Renal cortex interstitium (tissue), 15 donors: ENCODE results near the gene STT3B. TPM values are rescaled to one million over a fixed set of nuclear protein-coding genes. Genes with fewer than 3 reads are reported as not detected.
"Not testable (repeated sequence)": the region's sequence is repeated elsewhere in the genome, so short reads cannot be mapped to it uniquely, and the experiment has no call there.

Experiments
- DNase-seq, 11 donors: peaks; one replicate each; pipeline ENCODE4 v3.0.0-alpha.2; 2013; ENCODE audit warnings: low read depth in 9 of 11, low spot score in 4 of 11; ENCODE audit errors: extremely low read depth in 1 of 11
- long read RNA-seq, 16 experiments: transcript quantifications; one replicate each; lab custom pipeline, GENCODE V29; 2026
- polyA plus RNA-seq, 3 donors: library from polyadenylated mRNA; unstranded; fragments of 120-200 nt; gene quantifications; one replicate each; pipeline ENCODE4 v1.2.1, GENCODE V29; 2013; ENCODE audit not compliant: insufficient read length in 3 of 3

Gene STT3B
- 100 to 1,000 TPM; 190 to 193 (median 191) TPM for polyA plus RNA-seq
- long read RNA-seq, donor 1, full-length matches to known transcripts = 18 of 18 reads
- long read RNA-seq, donor 1, partial matches to known transcripts = 0 of 18 reads
- long read RNA-seq, donor 1, other reads (novel, unspliced or antisense) = 0 of 18 reads
- long read RNA-seq, donor 2, full-length matches to known transcripts = 9 of 46 reads
- long read RNA-seq, donor 2, partial matches to known transcripts = 37 of 46 reads
- long read RNA-seq, donor 2, other reads (novel, unspliced or antisense) = 0 of 46 reads
- long read RNA-seq, donor 3, full-length matches to known transcripts = 23 of 91 reads
- long read RNA-seq, donor 3, partial matches to known transcripts = 68 of 91 reads
- long read RNA-seq, donor 3, other reads (novel, unspliced or antisense) = 0 of 91 reads
- long read RNA-seq, donor 4, full-length matches to known transcripts = 15 of 30 reads
- long read RNA-seq, donor 4, partial matches to known transcripts = 15 of 30 reads
- long read RNA-seq, donor 4, other reads (novel, unspliced or antisense) = 0 of 30 reads
- long read RNA-seq, donor 5 = 0 reads
- long read RNA-seq, donor 6, full-length matches to known transcripts = 13 of 40 reads
- long read RNA-seq, donor 6, partial matches to known transcripts = 27 of 40 reads
- long read RNA-seq, donor 6, other reads (novel, unspliced or antisense) = 0 of 40 reads
- long read RNA-seq, donor 7, full-length matches to known transcripts = 14 of 19 reads
- long read RNA-seq, donor 7, partial matches to known transcripts = 5 of 19 reads
- long read RNA-seq, donor 7, other reads (novel, unspliced or antisense) = 0 of 19 reads
- long read RNA-seq, donor 8, full-length matches to known transcripts = 41 of 61 reads
- long read RNA-seq, donor 8, partial matches to known transcripts = 20 of 61 reads
- long read RNA-seq, donor 8, other reads (novel, unspliced or antisense) = 0 of 61 reads
- long read RNA-seq, donor 9, full-length matches to known transcripts = 13 of 35 reads
- long read RNA-seq, donor 9, partial matches to known transcripts = 22 of 35 reads
- long read RNA-seq, donor 9, other reads (novel, unspliced or antisense) = 0 of 35 reads
- long read RNA-seq, donor 10, full-length matches to known transcripts = 14 of 24 reads
- long read RNA-seq, donor 10, partial matches to known transcripts = 10 of 24 reads
- long read RNA-seq, donor 10, other reads (novel, unspliced or antisense) = 0 of 24 reads
- long read RNA-seq, donor 11, full-length matches to known transcripts = 9 of 20 reads
- long read RNA-seq, donor 11, partial matches to known transcripts = 11 of 20 reads
- long read RNA-seq, donor 11, other reads (novel, unspliced or antisense) = 0 of 20 reads
- long read RNA-seq, donor 12, full-length matches to known transcripts = 4 of 4 reads
- long read RNA-seq, donor 12, partial matches to known transcripts = 0 of 4 reads
- long read RNA-seq, donor 12, other reads (novel, unspliced or antisense) = 0 of 4 reads
- long read RNA-seq, donor 13, full-length matches to known transcripts = 38 of 64 reads
- long read RNA-seq, donor 13, partial matches to known transcripts = 26 of 64 reads
- long read RNA-seq, donor 13, other reads (novel, unspliced or antisense) = 0 of 64 reads
- long read RNA-seq, donor 14, full-length matches to known transcripts = 24 of 31 reads
- long read RNA-seq, donor 14, partial matches to known transcripts = 7 of 31 reads
- long read RNA-seq, donor 14, other reads (novel, unspliced or antisense) = 0 of 31 reads
- long read RNA-seq, donor 15, full-length matches to known transcripts = 9 of 18 reads
- long read RNA-seq, donor 15, partial matches to known transcripts = 9 of 18 reads
- long read RNA-seq, donor 15, other reads (novel, unspliced or antisense) = 0 of 18 reads
- long read RNA-seq, donor 16, full-length matches to known transcripts = 34 of 115 reads
- long read RNA-seq, donor 16, partial matches to known transcripts = 81 of 115 reads
- long read RNA-seq, donor 16, other reads (novel, unspliced or antisense) = 0 of 115 reads

DNA sequence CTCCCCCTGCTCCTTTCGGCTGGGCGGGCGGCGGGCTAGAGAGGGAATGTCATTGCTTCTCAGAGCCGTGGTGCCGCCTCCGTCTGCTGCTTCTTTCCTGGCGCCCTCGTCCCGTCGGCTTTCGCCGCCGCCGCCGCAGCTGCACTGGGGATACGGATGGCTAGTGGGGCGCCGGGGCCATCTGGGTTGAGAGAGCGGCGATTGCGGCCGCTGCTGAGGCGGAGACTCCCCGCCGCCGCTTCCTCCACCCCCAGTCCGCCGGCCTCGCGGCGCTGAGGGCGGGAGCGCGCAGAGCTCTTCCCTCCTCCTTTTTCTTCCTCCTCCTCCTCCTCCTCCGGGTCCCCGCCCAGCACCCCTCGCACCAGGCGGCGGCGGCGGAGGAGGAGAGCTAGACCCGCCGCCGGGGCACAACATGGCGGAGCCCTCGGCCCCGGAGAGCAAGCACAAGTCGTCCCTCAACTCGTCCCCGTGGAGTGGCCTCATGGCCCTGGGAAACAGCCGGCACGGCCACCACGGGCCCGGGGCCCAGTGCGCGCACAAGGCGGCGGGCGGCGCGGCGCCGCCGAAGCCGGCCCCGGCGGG lies at the start of gene STT3B:
Gene STT3B, plus strand, starts transcription at position 339 of the 582 bp plus-strand sequence. Its CDS starts 74 bp downstream, at position 413.
- DNase-seq = peak in 9 of 11 donors; percentile 59 to 81 (median 74)

DNA sequence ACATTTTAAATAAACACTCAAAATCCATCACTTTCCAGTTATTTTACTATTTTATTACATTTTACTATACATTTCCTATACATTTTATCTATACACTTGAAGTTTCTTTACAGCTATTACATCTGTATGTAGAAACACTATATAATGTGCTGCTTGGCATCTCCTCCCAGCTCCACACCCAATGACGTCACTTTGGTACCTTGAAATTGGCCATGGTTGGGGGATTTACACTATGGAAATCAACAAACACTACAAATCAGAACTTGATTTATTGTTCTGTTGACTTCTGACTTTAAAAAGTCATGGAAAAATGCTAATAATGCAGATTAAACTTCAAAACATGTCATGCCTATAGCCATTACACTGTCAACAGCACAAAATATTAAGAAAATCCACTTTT lies 48.9 kb upstream of the STT3B start:
- DNase-seq = no peak

DNA sequence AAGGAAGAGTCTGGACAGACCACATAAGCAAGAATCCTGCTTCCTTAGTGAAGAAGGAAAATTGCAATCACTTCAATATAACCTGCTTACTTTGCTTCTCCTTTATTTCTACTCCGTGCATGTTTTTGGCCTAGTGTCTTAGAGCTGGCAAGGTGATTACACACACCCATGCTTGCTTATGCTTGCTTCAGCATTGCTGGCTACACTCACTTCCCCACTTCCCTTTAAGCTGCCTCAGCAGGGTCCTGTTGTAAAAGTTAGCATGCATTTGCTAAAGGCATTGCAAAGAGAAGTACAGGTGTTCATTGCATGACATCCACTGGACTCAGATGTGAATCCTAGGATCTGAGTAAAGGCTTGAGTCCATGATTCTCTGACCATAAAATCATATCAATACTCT lies 47.5 kb upstream of the STT3B start:
- no peak for DNase-seq

DNA sequence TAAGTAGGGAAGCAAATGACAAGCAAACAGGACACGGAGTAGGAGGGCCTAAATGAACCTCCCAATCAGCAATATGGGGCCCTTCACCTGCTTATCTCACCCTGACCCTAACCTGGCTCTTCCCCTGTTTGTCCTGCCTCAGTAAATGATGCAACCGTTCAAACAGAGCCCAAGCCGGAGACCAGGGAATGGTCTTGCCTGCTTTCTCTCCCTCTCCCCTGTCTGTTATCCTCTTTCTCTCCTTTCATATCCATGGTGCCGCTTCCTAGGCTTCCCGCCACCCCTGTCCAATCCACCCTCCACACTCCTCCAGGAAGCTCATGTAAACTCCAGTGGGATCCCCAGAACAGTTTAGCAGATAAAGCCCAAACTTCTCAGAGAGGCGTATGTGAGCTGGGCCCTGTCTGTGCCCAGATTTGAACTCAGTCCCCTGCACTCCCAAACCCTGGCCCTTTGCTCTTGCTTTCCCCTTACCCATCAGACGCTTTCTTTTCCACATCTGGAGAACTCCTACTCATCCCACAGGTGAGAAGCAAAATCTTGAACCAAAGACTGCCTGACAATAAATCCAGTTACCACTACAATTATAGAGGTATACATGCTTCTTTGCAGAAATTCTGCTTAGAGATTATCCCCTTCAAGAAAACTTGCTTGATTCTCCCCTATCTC lies 45.7 kb upstream of the STT3B start:
- DNase-seq = no peak

DNA sequence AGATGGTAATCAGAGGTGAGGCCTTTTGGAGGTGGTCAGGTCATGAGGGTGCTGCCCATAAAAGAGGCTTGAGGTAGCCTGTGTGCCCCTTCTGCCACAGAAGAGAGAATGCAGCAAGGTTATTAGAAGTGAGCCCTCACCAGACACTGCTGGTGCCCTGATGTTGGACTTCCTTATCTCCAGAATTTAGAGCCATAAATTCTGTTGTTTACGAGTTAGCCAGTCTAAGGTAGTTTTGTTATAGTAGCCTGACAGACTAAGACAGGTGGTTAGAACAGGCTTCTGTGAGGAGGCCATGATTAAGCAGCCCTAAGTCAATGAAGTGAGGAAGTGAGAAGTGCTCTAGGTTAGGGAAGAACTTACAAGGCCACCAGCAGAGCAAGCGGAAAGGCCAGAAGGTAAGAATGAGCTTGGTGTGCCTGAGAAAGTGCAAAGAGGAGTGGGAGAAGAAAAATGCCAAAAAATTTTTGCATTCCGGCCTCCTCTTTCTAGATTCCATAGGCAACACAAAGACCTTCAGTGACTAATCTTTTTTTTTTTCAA lies 44.2 kb upstream of the STT3B start:
- DNase-seq = no peak

DNA sequence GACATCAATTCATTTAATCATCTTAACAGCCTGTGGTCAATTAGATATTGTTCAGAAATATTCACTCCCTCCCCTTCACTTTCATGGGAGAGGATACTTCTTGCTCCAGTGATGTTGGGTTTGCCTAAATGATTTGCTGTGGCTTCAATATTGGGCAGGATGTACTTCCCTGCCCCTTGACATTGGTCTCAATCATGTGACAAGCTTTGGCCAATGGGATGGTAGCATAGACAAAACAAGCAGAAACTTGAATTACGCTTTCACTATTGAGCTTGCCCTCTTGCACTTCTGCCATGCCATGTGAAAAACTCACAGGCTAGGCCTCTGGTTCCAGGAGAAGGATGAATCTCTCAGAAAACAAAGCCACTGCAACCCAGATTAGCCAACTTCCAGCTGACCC lies 42.2 kb upstream of the STT3B start:
- no peak for DNase-seq

DNA sequence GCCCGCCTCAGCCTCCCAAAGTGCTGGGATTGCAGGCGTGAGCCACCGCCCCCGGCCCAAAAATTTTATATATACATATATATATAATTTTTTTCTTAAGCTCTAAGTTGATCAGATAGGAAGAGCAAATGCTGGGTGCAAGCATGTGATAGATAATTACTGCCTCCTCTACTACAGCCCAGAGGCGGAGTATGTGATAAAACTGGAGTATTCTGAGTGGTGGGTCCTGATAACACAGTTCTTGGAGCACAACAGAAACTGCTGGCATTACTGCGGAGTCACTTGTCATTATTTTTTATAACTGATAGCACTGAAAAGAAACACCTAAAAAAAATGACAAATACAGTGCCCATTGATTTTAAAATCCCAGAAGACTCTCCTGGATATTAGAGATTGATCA lies 41.1 kb upstream of the STT3B start:
- no peak for DNase-seq

DNA sequence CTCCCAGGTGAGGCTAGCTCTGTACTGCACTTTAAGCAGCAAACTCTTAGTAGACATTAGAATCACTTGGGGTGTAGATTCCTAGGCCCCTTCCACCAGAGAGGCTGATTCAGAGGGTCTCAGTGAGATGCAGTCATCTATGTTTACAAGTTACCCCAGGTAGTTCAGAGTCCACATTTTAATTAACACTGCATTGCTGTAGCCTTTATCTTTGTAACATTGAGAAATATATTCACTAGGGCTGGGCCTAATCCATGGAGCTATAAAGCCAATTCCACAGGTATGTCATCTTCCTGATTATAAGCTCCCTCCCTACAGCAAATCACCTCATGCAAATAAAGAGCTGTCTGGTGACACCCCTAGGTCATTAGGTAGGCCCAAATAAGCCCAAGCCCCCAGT lies 39.6 kb upstream of the STT3B start:
- DNase-seq = no peak

DNA sequence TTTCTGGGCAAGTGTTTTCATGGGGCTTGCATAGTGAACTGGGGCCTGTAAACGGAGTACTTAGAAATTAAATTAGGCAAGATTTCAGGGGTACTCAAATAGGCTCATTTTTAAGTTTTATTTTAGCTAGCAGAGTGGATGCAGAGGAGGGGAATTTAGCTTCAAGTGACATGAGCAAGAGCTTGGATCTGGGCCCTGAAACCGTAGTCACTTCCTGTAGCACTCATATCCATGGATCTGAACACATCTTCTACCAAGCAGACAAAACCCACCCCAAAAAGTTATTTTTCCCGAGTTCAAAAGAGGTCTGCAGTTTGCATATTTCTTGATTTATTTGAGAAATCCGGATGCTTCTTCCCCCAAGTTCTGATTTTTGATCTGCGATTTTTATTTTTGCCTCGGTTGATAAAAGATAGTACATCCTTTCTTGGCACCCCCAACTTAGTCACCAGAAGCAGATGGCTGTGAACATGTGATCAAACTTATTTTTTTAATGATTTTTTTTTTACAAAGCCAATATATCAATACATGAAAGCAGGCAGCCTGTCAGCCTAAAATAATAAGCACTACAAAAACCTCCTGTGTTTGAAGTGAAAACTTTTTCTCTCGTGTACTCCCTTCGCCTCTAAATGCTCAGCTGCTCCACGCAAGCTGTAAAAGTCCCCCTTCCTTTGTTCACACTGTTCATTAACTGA lies 36.6 kb upstream of the STT3B start:
- no peak for DNase-seq

DNA sequence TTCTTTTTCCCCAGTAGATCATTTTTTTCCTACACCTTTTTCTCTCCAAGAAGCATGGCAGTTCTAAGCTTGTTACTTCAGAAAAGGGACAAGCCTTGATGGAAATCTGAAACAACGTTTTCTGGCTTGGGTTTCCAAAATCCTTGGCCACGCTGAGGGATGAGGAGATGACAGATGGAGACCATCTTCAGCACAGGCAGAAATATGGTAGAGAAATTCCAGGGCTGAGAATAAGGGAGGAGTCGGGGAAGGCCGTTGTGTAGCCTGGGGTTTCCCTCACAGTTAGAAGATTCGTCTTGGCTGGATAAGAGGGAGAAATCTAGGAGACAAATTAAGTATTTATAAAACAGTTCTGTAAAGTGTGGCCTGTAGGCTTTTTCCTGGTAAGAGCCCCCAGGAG lies 33.9 kb upstream of the STT3B start:
- no peak for DNase-seq

DNA sequence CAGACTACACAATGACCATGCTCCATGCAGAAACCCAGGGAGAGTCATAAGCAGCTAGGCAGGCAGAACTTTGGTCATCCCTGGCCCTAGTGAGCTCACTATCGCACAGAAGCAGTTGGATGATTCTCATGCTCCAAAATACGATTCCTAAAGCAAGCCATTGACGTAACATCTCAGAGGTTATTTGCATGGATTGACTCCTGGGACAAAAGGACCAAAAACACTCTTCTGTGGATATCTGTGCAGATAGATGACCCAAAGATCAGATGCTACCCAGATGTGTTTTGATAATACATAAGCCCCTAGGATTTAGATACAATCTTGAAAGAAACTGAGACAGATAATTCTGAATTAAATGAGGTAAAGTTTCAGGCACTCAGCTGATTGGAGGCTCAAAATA lies 33.4 kb upstream of the STT3B start:
- no peak for DNase-seq

DNA sequence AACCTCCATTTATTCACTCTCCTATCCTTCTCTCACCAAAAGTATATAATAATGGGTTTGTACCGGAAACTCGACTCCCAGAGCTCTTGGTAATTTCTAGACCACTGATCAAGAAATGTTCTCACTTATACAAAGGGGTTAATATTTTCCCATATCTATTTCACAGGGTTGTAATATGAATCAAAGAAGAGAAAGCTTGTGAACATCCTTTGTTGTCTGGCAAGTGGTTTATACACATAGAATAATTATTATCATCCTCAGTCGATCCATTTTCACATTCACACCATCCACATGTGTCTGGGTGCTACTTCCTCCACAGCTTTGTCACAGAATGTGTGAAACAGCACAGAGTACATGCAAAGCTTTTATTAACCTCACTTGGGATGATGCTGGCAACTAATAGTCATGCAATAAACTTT lies 29.9 kb upstream of the STT3B start:
- no peak for DNase-seq

DNA sequence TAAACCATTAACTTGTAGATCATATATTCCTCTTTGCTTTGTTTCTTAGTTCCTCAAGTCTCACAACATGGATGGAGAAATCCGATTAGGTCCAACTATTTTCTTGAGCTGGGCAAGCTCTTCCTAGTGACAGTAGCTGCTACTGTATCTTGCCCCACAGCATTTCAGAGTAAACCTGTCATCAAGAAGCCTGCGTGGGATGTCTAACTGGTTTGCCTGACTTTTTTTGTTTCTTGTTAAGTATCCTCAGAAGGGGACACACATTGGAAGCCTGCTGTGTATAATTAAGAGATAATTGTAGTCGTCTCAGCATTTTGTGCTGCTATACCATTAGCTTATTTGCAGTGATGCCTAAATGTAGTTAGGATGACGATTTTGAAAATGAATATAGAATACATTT lies 29.3 kb upstream of the STT3B start:
- no peak for DNase-seq

DNA sequence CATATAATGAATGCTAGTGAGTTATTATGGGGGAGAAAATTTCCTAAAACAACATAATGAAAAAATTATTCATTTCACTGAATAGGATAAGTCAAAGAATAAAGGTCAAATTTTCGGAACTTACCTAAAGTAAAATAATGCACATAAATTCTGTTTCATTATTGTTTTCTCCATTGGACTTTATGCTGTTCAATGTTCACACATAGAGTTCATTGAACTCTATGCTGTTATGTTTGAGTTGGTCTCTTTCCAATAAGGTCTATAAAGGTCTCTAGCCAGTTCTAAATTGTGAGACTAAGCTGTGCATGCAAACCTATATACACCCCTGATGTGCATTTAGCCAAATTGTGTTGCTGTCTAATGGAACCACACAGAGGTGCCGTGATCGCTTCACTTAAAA lies 28.5 kb upstream of the STT3B start:
- DNase-seq = no peak

DNA sequence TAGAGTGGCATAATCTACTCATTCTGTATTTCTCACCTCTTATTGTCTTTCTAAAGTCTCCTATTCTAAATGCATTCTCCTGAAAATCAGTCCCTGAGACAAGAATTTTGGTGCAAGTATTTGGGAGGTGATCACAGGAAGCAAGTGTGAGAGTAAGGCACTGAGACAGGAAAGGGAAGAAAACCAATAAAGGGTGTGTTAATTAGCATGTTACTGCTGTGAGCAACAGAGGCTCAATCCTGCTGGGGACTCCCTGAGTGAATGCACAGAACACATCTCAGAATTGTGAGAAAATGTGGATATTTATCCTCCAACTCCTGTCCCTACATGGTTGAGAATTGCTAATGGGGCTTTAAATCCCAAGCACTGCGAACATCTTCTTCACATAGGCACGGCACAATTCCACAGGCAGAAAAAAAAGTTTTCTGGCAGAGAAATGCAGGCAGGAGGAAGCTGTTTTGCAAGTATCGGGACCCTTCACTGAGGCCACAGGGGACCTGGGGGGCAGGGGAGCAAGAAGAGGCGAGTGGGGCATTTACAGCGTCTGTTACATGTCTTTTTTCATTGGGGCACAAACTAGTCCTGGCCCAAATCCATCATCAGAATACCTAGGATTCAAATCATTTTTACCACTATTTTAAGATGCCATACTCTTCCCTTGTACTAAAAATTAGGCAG lies 27.2 kb upstream of the STT3B start:
- DNase-seq = no peak

DNA sequence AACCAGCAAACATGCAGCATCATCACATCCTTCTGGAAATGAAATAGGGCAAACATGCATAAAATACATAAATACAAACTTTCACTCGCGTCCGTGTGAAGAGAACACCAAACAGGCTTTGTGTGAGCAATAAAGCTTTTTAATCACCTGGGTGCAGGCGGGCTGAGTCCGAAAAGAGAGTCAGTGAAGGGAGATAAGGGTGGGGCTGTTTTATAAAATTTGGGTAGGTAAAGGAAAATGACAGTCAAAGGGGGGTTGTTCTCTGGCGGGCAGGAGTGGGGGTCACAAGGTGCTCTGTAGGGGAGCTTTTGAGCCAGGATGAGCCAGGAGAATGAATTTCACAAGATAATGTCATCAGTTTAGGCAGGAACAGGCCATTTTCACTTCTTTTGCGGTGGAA lies 26.2 kb upstream of the STT3B start:
- not testable (repeated sequence) for DNase-seq
